ENCODE data around the gene CAMTA1. TPM values are rescaled to one million over a fixed set of nuclear protein-coding genes. Genes with fewer than 3 reads are reported as not detected.
"Not testable (repeated sequence)": the region's sequence is repeated elsewhere in the genome, so short reads cannot be mapped to it uniquely, and the experiment has no call there.

CAMTA1 gene
- total RNA-seq, 1 experiment from 2014 or later = 102 TPM

DNA sequence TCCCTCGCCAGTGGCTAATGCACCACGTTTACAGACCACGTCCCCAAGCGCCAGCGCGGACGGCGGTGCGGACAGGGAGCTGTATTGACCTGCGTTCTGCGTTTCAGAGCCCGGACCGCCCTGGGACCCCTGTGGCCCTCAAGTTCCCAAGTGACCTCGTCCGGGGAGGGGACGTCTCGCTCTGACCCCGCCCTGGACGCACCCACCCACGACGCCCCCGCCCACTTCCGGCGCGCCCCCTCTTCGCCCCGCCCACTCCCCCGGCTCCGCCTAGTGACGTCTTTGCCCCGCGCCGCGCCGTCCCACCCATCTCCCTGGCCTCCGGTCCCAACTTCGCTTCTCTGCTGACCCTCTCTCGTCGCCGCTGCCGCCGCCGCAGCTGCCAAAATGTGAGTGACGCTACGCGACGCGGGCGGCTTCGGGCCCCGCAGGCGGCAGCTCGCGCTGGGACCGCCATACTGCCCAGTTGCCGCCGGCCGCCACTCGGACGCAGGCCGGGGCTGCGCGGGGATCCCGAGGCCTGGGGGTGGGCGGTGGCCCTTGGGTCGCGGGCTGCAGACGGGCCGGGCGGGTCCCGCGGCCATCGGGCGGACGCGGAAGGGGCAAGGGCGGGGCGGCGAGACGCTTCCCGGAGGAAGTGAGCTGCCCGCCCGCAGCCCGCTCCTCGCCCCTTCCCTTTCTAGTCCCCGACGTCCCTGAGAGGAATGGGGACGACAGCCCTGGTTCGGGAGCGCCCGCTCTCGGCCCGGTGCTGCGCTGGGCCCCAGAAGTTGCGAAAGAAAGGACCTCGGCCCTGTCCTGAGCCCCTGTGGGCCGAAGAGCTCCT, 986.0 kb downstream of the CAMTA1 start, which contains the start of gene VAMP3:
Gene VAMP3, plus strand, starts transcription at position 300 of the 826 bp plus-strand sequence. Its CDS starts 88 bp downstream, at position 388.
- peak; percentile 56 for DNase-seq (ENCODE audit: low read depth)
- in situ Hi-C loops (cut with HindIII; ENCODE audit: low pct_unique_long_range_greater_than_20kb, low sequenced_read_pairs) = no loop called here

DNA sequence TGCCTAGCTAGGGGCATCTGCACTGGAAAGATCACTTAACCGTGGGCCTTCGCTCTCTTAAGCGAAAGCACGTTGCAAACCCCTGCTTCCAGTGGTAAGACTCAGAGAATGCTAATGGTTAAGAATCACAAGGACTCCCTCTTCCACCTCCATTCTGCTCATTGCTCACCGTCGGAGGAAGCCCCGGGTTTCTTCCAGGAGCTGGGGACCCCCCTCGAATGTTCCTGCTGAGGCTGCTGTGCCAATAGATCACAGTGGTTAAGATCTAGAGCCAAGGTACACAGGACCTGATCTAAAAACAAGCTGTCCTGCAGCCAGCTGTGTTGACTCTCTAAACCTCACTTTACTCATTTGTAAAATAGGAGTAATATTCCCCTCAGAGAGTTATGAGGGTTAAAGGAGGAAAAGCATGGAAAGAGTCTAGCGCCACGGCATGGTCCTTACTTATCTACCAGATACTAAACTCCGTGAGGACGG, 986.6 kb downstream of the CAMTA1 start:
- in situ Hi-C loops (cut with HindIII; ENCODE audit: low pct_unique_long_range_greater_than_20kb, low sequenced_read_pairs) = no loop called here
- DNase-seq (ENCODE audit: low read depth) = peak; percentile 16

DNA sequence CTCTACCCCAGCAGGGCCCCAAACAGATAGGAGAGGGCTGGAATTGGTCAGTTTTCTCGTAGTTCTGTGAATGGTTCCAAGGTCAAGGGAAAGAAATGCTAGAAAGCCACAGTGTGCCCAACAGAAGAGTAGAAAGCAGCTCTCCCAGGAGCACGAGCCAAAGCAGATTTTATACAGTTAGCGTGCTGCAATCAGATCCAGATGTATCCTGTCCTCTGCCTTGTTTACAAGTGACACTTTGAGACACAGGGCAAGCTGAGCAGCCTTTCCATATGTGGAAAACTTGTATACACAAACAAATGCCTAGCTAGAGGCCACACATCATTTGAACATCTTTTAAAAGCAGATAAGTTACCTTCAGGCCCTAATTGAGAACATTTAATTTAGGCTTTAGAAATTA, 992.3 kb downstream of the CAMTA1 start:
- no peak for DNase-seq (ENCODE audit: low read depth)
- in situ Hi-C loops (cut with HindIII; ENCODE audit: low pct_unique_long_range_greater_than_20kb, low sequenced_read_pairs) = no loop called here

- in situ Hi-C loops (cut with HindIII; ENCODE audit: low pct_unique_long_range_greater_than_20kb, low sequenced_read_pairs) = no loop called here
- no peak for DNase-seq (ENCODE audit: low read depth)
Observed at GRCh38 chr1:7778133-7778628, 992.9 kb downstream of the CAMTA1 start.

DNA sequence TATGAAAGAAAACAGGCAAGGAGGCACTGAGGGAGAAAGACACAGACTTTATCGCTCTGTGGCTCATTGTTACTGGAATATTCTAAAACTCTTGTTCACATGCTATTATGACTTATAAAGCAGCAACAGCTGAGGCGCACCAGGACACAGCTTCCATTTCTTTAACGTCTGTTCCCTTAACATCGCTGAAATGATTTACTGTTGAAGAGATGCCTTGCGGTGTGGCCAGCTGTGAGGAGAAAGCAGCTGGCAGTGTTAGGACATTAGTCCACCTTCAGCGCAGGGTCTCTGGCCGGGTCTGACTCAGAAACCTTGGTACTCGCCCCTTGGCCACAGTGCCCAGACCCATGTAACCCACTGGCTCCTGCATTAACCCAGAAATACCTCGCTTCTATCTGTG, 995.7 kb downstream of the CAMTA1 start:
- DNase-seq (ENCODE audit: low read depth) = no peak
- in situ Hi-C loops (cut with HindIII; ENCODE audit: low pct_unique_long_range_greater_than_20kb, low sequenced_read_pairs) = no loop called here

- DNase-seq (ENCODE audit: low read depth) = no peak
- in situ Hi-C loops (cut with HindIII; ENCODE audit: low pct_unique_long_range_greater_than_20kb, low sequenced_read_pairs) = no loop called here
Observed at GRCh38 chr1:7781501-7781900, 996.2 kb downstream of the CAMTA1 start.

DNA sequence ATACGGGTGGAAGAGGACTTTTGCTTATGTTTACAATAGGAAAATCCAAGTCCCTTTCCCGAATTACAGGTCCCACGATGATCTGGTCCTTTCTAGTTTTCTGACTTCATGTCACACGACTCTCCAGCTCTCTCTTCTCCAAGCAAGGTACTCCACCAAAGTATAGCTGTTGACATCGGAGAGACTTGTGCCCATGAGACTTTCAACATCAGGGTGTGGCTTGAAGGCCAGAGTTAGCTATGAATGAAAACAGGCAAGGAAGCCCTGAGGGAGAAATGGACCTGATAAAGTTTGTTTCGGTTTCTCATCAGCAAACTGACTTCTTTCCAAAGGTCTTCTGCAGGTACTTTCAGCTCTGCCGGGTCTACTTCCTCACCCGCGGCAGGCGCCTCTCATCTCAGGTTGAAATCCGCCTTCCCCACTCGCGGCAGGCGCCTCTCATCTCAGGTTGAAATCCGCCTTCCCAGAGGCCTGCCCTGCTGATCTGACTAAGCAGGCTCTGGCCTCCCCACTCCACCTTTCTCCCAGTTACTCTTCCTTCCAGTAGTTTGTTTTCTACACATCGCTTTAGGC, 996.8 kb downstream of the CAMTA1 start:
- in situ Hi-C loops (cut with HindIII; ENCODE audit: low pct_unique_long_range_greater_than_20kb, low sequenced_read_pairs) = no loop called here
- no peak for DNase-seq (ENCODE audit: low read depth)

DNA sequence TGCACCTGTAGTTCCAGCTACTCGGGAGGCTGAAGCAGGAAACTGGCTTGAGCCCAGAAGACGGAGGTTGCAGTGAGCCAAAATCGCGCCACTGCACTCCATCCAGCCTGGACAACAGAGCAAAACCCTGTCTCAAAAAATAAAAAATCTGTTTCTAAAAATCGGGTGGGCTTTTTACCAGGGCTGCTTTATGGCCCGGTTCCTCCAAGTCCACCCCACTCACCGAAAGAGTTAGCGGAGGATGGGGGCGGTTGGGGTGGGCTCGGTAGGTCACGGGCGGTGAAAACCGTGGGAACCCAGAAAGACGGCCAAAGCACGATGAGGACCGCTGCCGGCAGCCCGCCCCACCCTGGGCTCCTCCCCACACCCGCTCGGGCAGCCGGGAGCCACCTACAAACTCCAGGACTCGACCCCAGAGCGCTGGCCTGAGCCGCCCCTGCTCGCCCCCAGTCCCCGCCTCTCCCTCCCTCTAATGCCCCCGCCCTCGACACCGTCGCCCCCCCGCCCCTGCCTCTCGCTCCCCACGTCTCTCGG, 998.0 kb downstream of the CAMTA1 start:
- DNase-seq (ENCODE audit: low read depth) = peak; percentile 48
- in situ Hi-C loops (cut with HindIII; ENCODE audit: low pct_unique_long_range_greater_than_20kb, low sequenced_read_pairs) = no loop called here

GRCh38 chr1:7783826-7784491, 998.7 kb downstream of the CAMTA1 start, which contains the start of gene PER3:
TSS of gene PER3 (plus strand) at chr1:7784291. CDS start at chr1:7784878, 587 bp downstream.
- DNase-seq (ENCODE audit: low read depth) = peak; percentile 98
- in situ Hi-C loops (cut with HindIII; ENCODE audit: low pct_unique_long_range_greater_than_20kb, low sequenced_read_pairs) = no loop called here

- no peak for DNase-seq (ENCODE audit: low read depth)
- in situ Hi-C loops (cut with HindIII; ENCODE audit: low pct_unique_long_range_greater_than_20kb, low sequenced_read_pairs) = no loop called here
Observed at GRCh38 chr1:7784492-7785071, 999.3 kb downstream of the CAMTA1 start.

- in situ Hi-C loops (cut with HindIII; ENCODE audit: low pct_unique_long_range_greater_than_20kb, low sequenced_read_pairs) = no loop called here
- DNase-seq (ENCODE audit: low read depth) = no peak
Observed at GRCh38 chr1:7785108-7785507, 999.9 kb downstream of the CAMTA1 start.

GRCh38 chr1:7786795-7787194, 1001.5 kb downstream of the CAMTA1 start:
- no peak for DNase-seq (ENCODE audit: low read depth)
- in situ Hi-C loops (cut with HindIII; ENCODE audit: low pct_unique_long_range_greater_than_20kb, low sequenced_read_pairs) = no loop called here

DNA sequence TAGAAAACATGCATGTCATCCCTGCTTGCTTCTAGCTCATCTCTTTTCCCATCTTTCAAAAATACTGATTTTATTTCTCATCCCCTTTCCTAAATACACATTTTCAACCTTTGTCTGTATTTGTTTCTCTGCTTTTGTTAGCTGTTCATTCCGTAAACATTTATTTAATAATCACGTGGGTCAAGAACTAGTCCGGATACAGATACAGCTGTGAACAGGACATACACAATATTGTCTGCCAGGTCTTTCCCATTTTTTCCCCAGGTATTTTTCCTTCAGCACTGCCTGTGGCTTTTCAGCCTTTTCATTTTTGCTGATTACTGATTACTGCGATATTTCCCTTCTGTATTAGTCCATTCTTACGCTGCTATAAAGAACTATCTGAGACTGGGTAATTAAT, 1004.6 kb downstream of the CAMTA1 start:
- in situ Hi-C loops (cut with HindIII; ENCODE audit: low pct_unique_long_range_greater_than_20kb, low sequenced_read_pairs) = no loop called here
- DNase-seq (ENCODE audit: low read depth) = no peak

DNA sequence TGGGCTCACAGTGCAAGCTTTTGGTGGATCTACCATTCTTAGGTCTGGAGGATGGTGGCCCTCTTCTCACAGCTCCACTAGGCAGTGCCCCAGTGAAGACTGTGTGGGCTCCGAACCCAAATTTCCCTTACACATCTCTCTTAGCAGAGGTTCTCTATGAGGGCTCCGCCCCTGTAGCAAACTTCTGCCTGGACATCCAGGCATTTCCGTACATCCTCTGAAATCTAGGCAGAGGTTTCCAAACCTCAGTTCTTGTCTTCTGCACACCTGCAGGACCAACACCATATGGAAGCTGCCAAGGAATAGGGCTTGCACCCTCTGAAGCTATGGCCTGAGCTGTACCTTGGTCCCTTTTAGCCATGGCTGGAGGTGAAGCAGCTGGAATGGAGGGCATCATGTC, 1005.8 kb downstream of the CAMTA1 start:
- in situ Hi-C loops (cut with HindIII; ENCODE audit: low pct_unique_long_range_greater_than_20kb, low sequenced_read_pairs); DNase-seq (ENCODE audit: low read depth): not testable (repeated sequence)

GRCh38 chr1:7795406-7795805, 1010.2 kb downstream of the CAMTA1 start:
- in situ Hi-C loops (cut with HindIII; ENCODE audit: low pct_unique_long_range_greater_than_20kb, low sequenced_read_pairs) = no loop called here
- no peak for DNase-seq (ENCODE audit: low read depth)

DNA sequence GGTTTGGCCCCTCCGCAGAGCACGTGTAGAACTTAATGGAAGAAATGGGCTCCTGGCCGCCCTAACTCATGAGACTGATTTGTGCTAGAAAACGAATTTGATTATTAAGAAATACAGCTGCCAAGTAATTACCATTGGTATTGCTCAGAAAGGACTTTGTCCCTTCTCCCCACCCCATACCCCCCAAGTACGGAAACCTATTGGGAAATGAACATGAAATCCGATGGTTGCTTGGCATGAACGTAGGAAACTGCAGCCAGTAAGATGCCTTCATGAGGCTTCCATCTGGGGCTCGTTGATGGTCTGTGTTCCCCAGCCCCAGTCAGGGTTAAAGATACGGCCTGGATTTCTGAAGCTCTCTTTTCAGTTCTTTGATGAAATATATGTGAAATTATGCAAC, 1020.2 kb downstream of the CAMTA1 start:
- no peak for DNase-seq (ENCODE audit: low read depth)
- in situ Hi-C loops (cut with HindIII; ENCODE audit: low pct_unique_long_range_greater_than_20kb, low sequenced_read_pairs) = no loop called here

DNA sequence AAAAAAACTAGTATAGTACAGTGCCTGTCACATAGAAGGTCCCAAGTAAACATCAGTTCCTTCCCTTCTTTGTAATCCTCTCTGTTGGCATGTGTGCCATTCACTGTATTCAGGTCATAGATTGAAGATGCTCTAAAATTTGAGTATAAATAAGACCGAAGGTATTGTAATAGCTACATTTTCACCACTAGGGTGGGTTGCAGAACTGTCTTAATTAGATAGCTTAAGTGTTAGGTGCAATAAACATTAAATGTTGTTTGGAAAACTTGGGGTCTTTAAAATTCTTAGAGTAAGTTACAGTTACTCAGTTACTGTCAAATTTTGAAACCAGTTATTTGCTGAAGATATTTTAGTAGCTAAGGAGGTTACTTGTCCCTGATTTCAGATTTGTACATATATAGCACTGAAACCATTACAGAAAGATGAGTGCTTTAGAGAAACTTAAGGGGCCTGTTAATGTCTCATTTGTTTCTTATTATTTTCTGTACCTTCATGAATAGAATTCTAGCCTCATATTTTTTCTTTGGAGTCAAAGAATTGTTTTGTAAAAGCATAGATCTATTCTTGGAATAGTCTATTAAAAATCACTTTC, 1023.1 kb downstream of the CAMTA1 start:
- in situ Hi-C loops (cut with HindIII; ENCODE audit: low pct_unique_long_range_greater_than_20kb, low sequenced_read_pairs) = no loop called here
- peak; percentile 21 for DNase-seq (ENCODE audit: low read depth)

GRCh38 chr1:7809742-7810141, 1024.5 kb downstream of the CAMTA1 start:
- no peak for DNase-seq (ENCODE audit: low read depth)
- in situ Hi-C loops (cut with HindIII; ENCODE audit: low pct_unique_long_range_greater_than_20kb, low sequenced_read_pairs) = no loop called here

Measured in Caki2 (cell line).